NT2/D1 (cell line): Measurements from ENCODE around the gene MIEF1.

Experiments used
- DNase-seq: peaks from one replicate; pipeline ENCODE4 v3.0.0-alpha.2; 2011; ENCODE audit warnings: low read depth, low spot score
- H3K27me3 ChIP-seq: 2 replicates; pipeline ENCODE4 v1.6.0; 2011; ENCODE audit warnings: mild to moderate bottlenecking; ENCODE audit not compliant: insufficient read length, insufficient read depth
- H3K36me3 ChIP-seq: 2 replicates; pipeline ENCODE4 v1.6.1; 2011; ENCODE audit warnings: mild to moderate bottlenecking, low read length, mixed read lengths; ENCODE audit not compliant: insufficient read depth, insufficient read length
- H3K4me1 ChIP-seq: 2 replicates; pipeline ENCODE4 v1.5.1; 2011; ENCODE audit not compliant: insufficient read depth, insufficient read length
- H3K4me3 ChIP-seq: 2 replicates; pipeline ENCODE4 v1.5.1; 2011; ENCODE audit warnings: low read depth; ENCODE audit not compliant: insufficient read length
- H3K9ac ChIP-seq: 2 replicates; pipeline ENCODE4 v1.6.0; 2011; ENCODE audit warnings: low read depth; ENCODE audit not compliant: insufficient read length
- H3K9me3 ChIP-seq: 2 replicates; pipeline ENCODE4 v1.5.1; 2011; ENCODE audit warnings: mild to moderate bottlenecking, low read length; ENCODE audit not compliant: insufficient read depth
- SUZ12 ChIP-seq: IDR thresholded peaks from 2 replicates; pipeline ENCODE4 v1.6.1; 2011; ENCODE audit not compliant: insufficient read length, insufficient read depth; ENCODE audit errors: extremely low read depth
- YY1 ChIP-seq: IDR thresholded peaks from 2 replicates; pipeline ENCODE4 v1.6.1; 2011; ENCODE audit not compliant: insufficient read length, insufficient read depth
- ZNF274 ChIP-seq: IDR thresholded peaks from 2 replicates; pipeline ENCODE4 v1.6.1; 2011; ENCODE audit warnings: mild to moderate bottlenecking, low read depth, low read length

The MIEF1 gene

DNA sequence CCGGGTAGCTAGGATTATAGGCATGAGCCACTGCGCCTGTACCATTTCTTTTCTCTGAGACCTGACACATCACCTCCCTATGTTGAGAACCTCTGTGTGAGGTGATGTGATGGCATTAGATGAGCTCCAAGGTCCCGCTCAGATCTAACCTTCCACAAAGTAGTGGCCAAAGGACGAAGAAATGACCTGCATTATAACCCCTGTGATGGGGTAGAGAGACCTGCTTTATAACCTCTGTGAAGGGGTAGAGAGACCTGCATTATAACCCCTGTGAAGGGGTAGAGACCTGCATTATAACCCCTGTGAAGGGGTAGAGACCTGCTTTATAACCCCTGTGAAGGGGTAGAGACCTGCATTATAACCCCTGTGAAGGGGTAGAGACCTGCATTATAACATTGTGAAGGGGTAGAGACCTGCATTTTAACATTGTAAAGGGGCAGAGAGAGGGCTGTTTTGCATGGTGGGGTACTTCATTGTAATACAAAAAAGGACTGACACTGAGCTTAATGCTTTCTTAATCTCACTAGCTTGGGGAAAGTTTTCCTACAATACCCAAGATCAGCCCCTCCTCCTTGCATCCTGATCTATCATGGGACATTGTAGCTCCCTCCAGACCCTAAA, 8.5 kb downstream of the MIEF1 start:
- Histone ChIP-seq H3K4me3 (no peak overlapping the region), H3K27me3 (peaks cover 79% of the 10 kb centered on the region), H3K9me3 (no peaks in the 10 kb centered on the region), H3K4me1 (no peaks in the 10 kb centered on the region), H3K36me3 (peaks cover 83% of the 10 kb centered on the region), H3K9ac (no peak overlapping the region)
- TF ChIP-seq SUZ12 (no peak), ZNF274 (no peak), YY1 (no peak)
- DNase-seq, result no peak

GRCh38 chr22:39511226-39511625, 9.1 kb downstream of the MIEF1 start:
- H3K4me3 ChIP-seq, result no peak overlapping the region
- H3K9ac ChIP-seq, result no peak overlapping the region
- H3K4me1 ChIP-seq, result no peaks in the 10 kb centered on the region
- no peaks in the 10 kb centered on the region for H3K9me3 ChIP-seq
- no peak for DNase-seq
- H3K27me3 ChIP-seq, result peaks cover 79% of the 10 kb centered on the region
- H3K36me3 ChIP-seq, result peaks cover 83% of the 10 kb centered on the region
- TF ChIP-seq YY1, result no peak
- no peak for TF ChIP-seq ZNF274
- TF ChIP-seq SUZ12, result no peak

DNA sequence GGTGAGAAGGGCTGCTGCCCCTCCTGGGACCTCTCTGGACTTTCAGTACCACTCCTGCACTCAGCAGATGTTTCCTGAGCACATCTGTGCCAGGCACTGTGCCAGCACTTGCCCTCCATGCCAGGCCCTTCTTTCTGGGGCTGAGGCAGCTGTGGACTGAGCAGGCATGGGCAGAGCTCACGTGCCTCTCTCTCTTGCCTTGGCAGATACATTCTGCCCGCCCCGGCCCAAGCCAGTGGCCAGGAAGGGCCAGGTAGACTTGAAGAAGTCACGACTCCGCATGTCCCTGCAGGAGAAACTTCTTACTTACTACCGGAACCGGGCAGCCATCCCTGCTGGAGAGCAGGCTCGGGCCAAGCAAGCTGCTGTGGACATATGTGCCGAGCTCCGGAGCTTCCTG, 9.9 kb downstream of the MIEF1 start:
- peaks cover 76% of the 10 kb centered on the region for H3K27me3 ChIP-seq
- no peak for DNase-seq

GRCh38 chr22:39513791-39514190, 11.7 kb downstream of the MIEF1 start:
- H3K4me3 ChIP-seq, result no peak overlapping the region
- DNase-seq, result no peak
- H3K36me3 ChIP-seq, result peaks cover 82% of the 10 kb centered on the region

More for the DNA sequence above, 9.9 kb downstream of the MIEF1 start:
- H3K4me1 ChIP-seq, result no peaks in the 10 kb centered on the region
- no peak overlapping the region for H3K9ac ChIP-seq
- peaks cover 83% of the 10 kb centered on the region for H3K36me3 ChIP-seq
- H3K4me3 ChIP-seq, result no peak overlapping the region
- no peak for TF ChIP-seq YY1
- TF ChIP-seq SUZ12, result no peak
- no peak for TF ChIP-seq ZNF274
- H3K9me3 ChIP-seq, result no peaks in the 10 kb centered on the region

DNA sequence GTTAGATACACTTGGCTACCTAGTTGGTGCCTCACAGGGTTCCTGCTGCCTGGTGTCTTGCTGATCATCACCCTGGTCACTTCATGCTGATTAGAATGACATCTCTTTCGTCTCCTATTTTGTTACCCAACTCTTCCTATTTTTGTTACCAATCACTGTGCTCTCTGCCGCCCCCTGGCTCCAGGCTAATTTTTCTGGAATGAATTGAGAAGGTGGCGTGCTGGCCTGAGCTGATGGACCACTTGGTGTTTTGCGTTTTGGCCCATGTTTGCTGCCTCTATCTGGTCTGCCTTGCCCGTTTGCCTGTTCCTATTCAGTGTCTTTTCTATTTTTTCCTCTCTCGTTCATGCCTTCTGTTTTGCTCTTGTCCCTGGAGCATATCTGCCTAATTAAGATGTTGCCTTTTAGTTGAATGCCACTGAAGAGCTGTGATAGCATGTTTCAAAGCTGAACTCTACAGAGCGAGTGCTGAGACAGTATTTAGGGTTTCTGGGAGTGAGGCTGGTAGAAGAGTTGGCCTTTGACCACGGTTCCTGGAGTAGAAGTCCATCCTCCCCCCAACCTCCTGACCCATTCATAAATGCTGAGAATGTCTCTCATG, 12.4 kb downstream of the MIEF1 start:
- Histone ChIP-seq H3K27me3 (peaks cover 58% of the 10 kb centered on the region), H3K9me3 (no peaks in the 10 kb centered on the region), H3K36me3 (peaks cover 77% of the 10 kb centered on the region), H3K4me3 (no peak overlapping the region), H3K4me1 (peaks cover 3% of the 10 kb centered on the region), H3K9ac (no peak overlapping the region)
- no peak for DNase-seq
- TF ChIP-seq SUZ12 (no peak), YY1 (no peak), ZNF274 (no peak)

More at GRCh38 chr22:39513791-39514190, 11.7 kb downstream of the MIEF1 start:
- no peak overlapping the region for H3K9ac ChIP-seq
- H3K27me3 ChIP-seq, result peaks cover 65% of the 10 kb centered on the region
- no peaks in the 10 kb centered on the region for H3K9me3 ChIP-seq
- peaks cover 2% of the 10 kb centered on the region for H3K4me1 ChIP-seq
- TF ChIP-seq YY1, result no peak
- no peak for TF ChIP-seq SUZ12
- no peak for TF ChIP-seq ZNF274

GRCh38 chr22:39515266-39516050, 13.4 kb downstream of the MIEF1 start:
- TF ChIP-seq SUZ12 (no peak), YY1 (no peak)
- H3K9ac ChIP-seq, result no peak overlapping the region
- no peaks in the 10 kb centered on the region for H3K9me3 ChIP-seq
- H3K4me3 ChIP-seq, result no peak overlapping the region
- no peak for DNase-seq
- peaks cover 54% of the 10 kb centered on the region for H3K27me3 ChIP-seq
- peaks cover 68% of the 10 kb centered on the region for H3K36me3 ChIP-seq
- peaks cover 3% of the 10 kb centered on the region for H3K4me1 ChIP-seq

DNA sequence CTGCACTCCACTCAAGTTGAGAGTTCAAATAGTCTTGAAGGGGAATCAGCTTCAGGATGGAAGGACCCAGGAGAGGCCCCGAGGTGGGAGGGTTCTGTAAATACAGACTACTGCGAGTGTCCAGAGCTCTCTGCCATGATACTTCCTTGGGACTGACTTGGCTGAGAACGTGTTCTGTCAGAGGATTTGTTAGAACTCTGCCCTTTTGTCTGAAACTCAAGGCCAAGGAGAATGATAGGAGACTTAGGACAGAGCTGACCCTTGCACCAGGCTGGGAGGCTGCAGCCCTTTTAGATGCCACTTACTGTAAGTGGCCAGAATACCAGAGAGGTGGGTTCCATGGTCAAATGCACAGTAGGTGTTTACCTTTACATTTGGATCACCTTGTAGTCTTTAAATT, 15.4 kb downstream of the MIEF1 start:
- H3K36me3 ChIP-seq, result peaks cover 69% of the 10 kb centered on the region
- H3K4me3 ChIP-seq, result no peak overlapping the region
- peaks cover 3% of the 10 kb centered on the region for H3K4me1 ChIP-seq
- DNase-seq, result no peak
- no peak overlapping the region for H3K9ac ChIP-seq
- peaks cover 37% of the 10 kb centered on the region for H3K27me3 ChIP-seq
- no peak for TF ChIP-seq ZNF274
- no peak for TF ChIP-seq SUZ12
- TF ChIP-seq YY1, result no peak
- H3K9me3 ChIP-seq, result no peaks in the 10 kb centered on the region
